ENCODE measurements around the gene TNFSF12. TPM values are rescaled to one million over a fixed set of nuclear protein-coding genes. Genes with fewer than 3 reads are reported as not detected.

TNFSF12 gene
- polyA plus RNA-seq, 1 of the 3 experiments (the other 2 are of a cell fraction) = 47.6 TPM

DNA sequence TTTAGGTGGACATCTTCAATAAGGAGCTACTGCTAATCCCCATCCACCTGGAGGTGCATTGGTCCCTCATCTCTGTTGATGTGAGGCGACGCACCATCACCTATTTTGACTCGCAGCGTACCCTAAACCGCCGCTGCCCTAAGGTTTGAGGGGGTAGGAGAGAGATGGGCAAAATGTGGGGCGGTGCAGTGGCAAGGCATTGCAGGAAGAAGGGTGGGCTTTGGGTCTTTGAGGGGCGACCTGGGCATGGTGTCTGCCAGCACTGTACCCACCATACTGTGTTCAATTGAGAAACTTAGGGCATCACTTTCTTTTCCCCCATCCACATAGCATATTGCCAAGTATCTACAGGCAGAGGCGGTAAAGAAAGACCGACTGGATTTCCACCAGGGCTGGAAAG, 21.5 kb downstream of the TNFSF12 start:
- H3K4me1 ChIP-seq (ENCODE audit: control insufficient read depth in 1 of 2, insufficient read depth in 2 of 2, low read depth in 1 of 2, low read length in 1 of 2) = peaks cover 9 to 26% of the 10 kb centered on the region in 2 experiments
- H3F3A ChIP-seq (replicated peaks; ENCODE audit: insufficient read depth) = peaks cover 42% of the 10 kb centered on the region
- H3K9ac ChIP-seq = no peak overlapping the region
- no peak overlapping the region for H3K4me3 ChIP-seq (ENCODE audit: low read depth in 2 of 2, low read length in 1 of 2)
- H3K27me3 ChIP-seq (ENCODE audit: insufficient read depth) = no peaks in the 10 kb centered on the region
- H3K79me2 ChIP-seq (ENCODE audit: insufficient read depth) = peaks cover 68% of the 10 kb centered on the region
- ChIA-PET CTCF (interaction anchor here (1.4 to 5.9 kb wide), 2 partner anchors 9 to 54 kb away, joined by 5 to 40 read pairs; partner anchors contain the start of gene SENP3), POLR2A (no interaction called here)
- no peak overlapping the region for H3K4me2 ChIP-seq
- 93% methylated on average over 10 of the region's 10 CpGs for WGBS (ENCODE audit: low lambda C conversion rate)
- no peak overlapping the region for H2AFZ ChIP-seq (ENCODE audit: low read depth)
- peaks cover 56 to 58% of the 10 kb centered on the region in 2 experiments for H3K36me3 ChIP-seq (replicated peaks in 1 of 2; ENCODE audit: control insufficient read depth in 1 of 2, insufficient read depth in 2 of 2, low read length in 1 of 2)
- no peaks in the 10 kb centered on the region for H3K9me2 ChIP-seq
- peaks cover 23% of the 10 kb centered on the region for H4K20me1 ChIP-seq (ENCODE audit: insufficient read depth)
- H3K27ac ChIP-seq (ENCODE audit: low read depth in 2 of 2, low read length in 1 of 2) = no peak overlapping the region
- no peaks in the 10 kb centered on the region for H3K9me3 ChIP-seq
- no peak for TF ChIP-seq NFIC (IDR thresholded peaks at IDR 0.05; ENCODE audit: borderline replicate concordance)
- TF ChIP-seq, protein P1, sequence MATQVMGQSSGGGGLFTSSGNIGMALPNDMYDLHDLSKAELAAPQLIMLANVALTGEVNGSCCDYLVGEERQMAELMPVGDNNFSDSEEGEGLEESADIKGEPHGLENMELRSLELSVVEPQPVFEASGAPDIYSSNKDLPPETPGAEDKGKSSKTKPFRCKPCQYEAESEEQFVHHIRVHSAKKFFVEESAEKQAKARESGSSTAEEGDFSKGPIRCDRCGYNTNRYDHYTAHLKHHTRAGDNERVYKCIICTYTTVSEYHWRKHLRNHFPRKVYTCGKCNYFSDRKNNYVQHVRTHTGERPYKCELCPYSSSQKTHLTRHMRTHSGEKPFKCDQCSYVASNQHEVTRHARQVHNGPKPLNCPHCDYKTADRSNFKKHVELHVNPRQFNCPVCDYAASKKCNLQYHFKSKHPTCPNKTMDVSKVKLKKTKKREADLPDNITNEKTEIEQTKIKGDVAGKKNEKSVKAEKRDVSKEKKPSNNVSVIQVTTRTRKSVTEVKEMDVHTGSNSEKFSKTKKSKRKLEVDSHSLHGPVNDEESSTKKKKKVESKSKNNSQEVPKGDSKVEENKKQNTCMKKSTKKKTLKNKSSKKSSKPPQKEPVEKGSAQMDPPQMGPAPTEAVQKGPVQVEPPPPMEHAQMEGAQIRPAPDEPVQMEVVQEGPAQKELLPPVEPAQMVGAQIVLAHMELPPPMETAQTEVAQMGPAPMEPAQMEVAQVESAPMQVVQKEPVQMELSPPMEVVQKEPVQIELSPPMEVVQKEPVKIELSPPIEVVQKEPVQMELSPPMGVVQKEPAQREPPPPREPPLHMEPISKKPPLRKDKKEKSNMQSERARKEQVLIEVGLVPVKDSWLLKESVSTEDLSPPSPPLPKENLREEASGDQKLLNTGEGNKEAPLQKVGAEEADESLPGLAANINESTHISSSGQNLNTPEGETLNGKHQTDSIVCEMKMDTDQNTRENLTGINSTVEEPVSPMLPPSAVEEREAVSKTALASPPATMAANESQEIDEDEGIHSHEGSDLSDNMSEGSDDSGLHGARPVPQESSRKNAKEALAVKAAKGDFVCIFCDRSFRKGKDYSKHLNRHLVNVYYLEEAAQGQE (IDR thresholded peaks at IDR 0.05; ENCODE audit: low read depth, low read length) = no peak
- TF ChIP-seq TCF12 (IDR thresholded peaks at IDR 0.05) = no peak
- TF ChIP-seq EZH2phosphoT487 (IDR thresholded peaks at IDR 0.05; ENCODE audit: borderline replicate concordance, low read depth) = no peak
- TF ChIP-seq CTCF (IDR thresholded peaks at IDR 0.05) = no peak
- no peak for TF ChIP-seq EP300 (IDR thresholded peaks at IDR 0.05; ENCODE audit: borderline replicate concordance in 1 of 2, low read depth in 1 of 2, low read length in 1 of 2)
- no peak for TF ChIP-seq JUND (IDR thresholded peaks at IDR 0.05)
- no peak for TF ChIP-seq CHD2 (IDR thresholded peaks at IDR 0.05; ENCODE audit: low read length, partially characterized antibody)
- TF ChIP-seq TAF1 (IDR thresholded peaks at IDR 0.05; ENCODE audit: borderline replicate concordance, low read depth, low read length) = no peak
- no peak for TF ChIP-seq RFX5 (IDR thresholded peaks at IDR 0.05; ENCODE audit: low read length)
- TF ChIP-seq FOSL2 (IDR thresholded peaks at IDR 0.05; ENCODE audit: borderline replicate concordance, low read depth) = no peak
- TF ChIP-seq, protein P2, sequence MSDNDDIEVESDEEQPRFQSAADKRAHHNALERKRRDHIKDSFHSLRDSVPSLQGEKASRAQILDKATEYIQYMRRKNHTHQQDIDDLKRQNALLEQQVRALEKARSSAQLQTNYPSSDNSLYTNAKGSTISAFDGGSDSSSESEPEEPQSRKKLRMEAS (IDR thresholded peaks at IDR 0.05; ENCODE audit: low read depth) = no peak
- no peak for TF ChIP-seq RXRA (IDR thresholded peaks at IDR 0.05; ENCODE audit: borderline replicate concordance, low read depth)
- TF ChIP-seq TEAD4 (IDR thresholded peaks at IDR 0.05; ENCODE audit: borderline replicate concordance, insufficient read depth) = no peak
- no peak for TF ChIP-seq MEF2A (IDR thresholded peaks at IDR 0.05; ENCODE audit: borderline replicate concordance, low read depth)
- no peak for DNase-seq
